Bronchial epithelial cell (primary cell): ENCODE measurements around the gene NIPBL. TPM values are rescaled to one million over a fixed set of nuclear protein-coding genes. Genes with fewer than 3 reads are reported as not detected.
"Not testable (repeated sequence)": the region's sequence is repeated elsewhere in the genome, so short reads cannot be mapped to it uniquely, and the experiment has no call there.

Source experiments
- DNase-seq: peaks from one replicate; pipeline ENCODE4 v3.0.0-alpha.2; 2010; ENCODE audit warnings: low read depth
- FAIRE-seq: peaks from 2 replicates; lab custom pipeline; 2011; peaks lifted over from hg19 to GRCh38; lab: Jason Lieb, UNC
- H3K27me3 ChIP-seq: 2 replicates; pipeline ENCODE4 v1.5.1; 2011; ENCODE audit warnings: low read length; ENCODE audit not compliant: control insufficient read depth, insufficient read depth
- H3K36me3 ChIP-seq: 2 replicates; pipeline ENCODE4 v1.5.1; 2011; ENCODE audit warnings: low read length; ENCODE audit not compliant: control insufficient read depth, insufficient read depth
- H3K4me3 ChIP-seq: 2 replicates; pipeline ENCODE4 v1.5.1; 2011; ENCODE audit warnings: mild to moderate bottlenecking, low read depth, low read length, control low read depth
- CTCF ChIP-seq: IDR thresholded peaks from 2 replicates; pipeline ENCODE4 v1.5.1; 2011; ENCODE audit warnings: mild to moderate bottlenecking, moderate library complexity, low read length, control low read depth, inconsistent platforms; ENCODE audit not compliant: insufficient read depth, severe bottlenecking
- total RNA-seq: library from RNA; depleted of rRNA; stranded (reverse); fragments of >200 nt; gene quantifications from 2 replicates; pipeline ENCODE4 v1.2.1, GENCODE V29; 2014

The NIPBL gene
- total RNA-seq, 1 donor from 2014 or later: 20.0 TPM

- FAIRE-seq: no peak
- TF ChIP-seq CTCF: no peak
Observed at GRCh38 chr5:37086466-37087173, 210.1 kb downstream of the NIPBL start.

GRCh38 chr5:37088009-37088408 is 211.4 kb downstream of the NIPBL start:
- no peak for FAIRE-seq
- no peaks in the 10 kb centered on the region for H3K36me3 ChIP-seq
- no peaks in the 10 kb centered on the region for H3K27me3 ChIP-seq
- TF ChIP-seq CTCF: no peak
- H3K4me3 ChIP-seq: no peak overlapping the region
- DNase-seq: no peak

More at GRCh38 chr5:37086466-37087173, 210.1 kb downstream of the NIPBL start:
- Histone ChIP-seq H3K36me3 (no peaks in the 10 kb centered on the region), H3K27me3 (no peaks in the 10 kb centered on the region), H3K4me3 (no peak overlapping the region)
- no peak for DNase-seq

- FAIRE-seq (no peak), DNase-seq (no peak)
- Histone ChIP-seq H3K27me3 (no peaks in the 10 kb centered on the region), H3K4me3 (no peak overlapping the region), H3K36me3 (no peaks in the 10 kb centered on the region)
- no peak for TF ChIP-seq CTCF
Observed at GRCh38 chr5:37090123-37090726, 213.7 kb downstream of the NIPBL start.

- Histone ChIP-seq H3K36me3 (no peaks in the 10 kb centered on the region), H3K27me3 (no peaks in the 10 kb centered on the region), H3K4me3 (no peak overlapping the region)
- DNase-seq: no peak
- no peak for TF ChIP-seq CTCF
- no peak for FAIRE-seq
Observed at GRCh38 chr5:37090781-37091180, 214.2 kb downstream of the NIPBL start.

DNA sequence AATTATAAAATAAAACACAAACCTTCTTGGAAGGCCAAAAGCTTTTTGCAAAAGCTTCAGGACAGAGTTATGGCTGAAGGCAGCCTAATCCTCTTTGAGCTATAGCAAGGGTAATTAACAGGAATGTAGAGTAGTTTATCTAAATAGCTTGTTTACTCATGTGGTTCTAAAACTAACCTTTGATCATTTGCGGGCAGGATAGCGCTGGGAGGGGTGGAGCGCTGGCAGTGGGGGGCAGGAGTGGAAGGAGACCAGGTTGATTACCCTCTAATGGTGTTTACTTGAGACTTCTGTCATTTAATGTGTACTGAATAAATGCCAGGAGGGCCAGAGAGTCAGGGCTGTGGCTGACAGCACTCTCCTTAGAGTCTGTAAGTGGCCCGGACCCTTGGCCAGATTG is 217.2 kb downstream of the NIPBL start:
- not testable (repeated sequence) for DNase-seq, H3K36me3 ChIP-seq, H3K27me3 ChIP-seq, H3K4me3 ChIP-seq, FAIRE-seq

GRCh38 chr5:37099267-37099666 is 222.7 kb downstream of the NIPBL start:
- not testable (repeated sequence) for FAIRE-seq, H3K4me3 ChIP-seq

More at GRCh38 chr5:37099267-37099666, 222.7 kb downstream of the NIPBL start:
- not testable (repeated sequence) for H3K27me3 ChIP-seq, DNase-seq, H3K36me3 ChIP-seq
